Tibial nerve (tissue), 4 donors: ENCODE results near the gene CDH8. TPM values are rescaled to one million over a fixed set of nuclear protein-coding genes. Genes with fewer than 3 reads are reported as not detected.
A peak's percentile ranks its signal among the peaks of the same experiment; 100 is the strongest.
"Not testable (repeated sequence)": the region's sequence is repeated elsewhere in the genome, so short reads cannot be mapped to it uniquely, and the experiment has no call there.

Experiments
- DNase-seq, 2 donors: peaks; one replicate each; pipeline ENCODE4 v3.0.0-alpha.2; 2019; ENCODE audit warnings: low spot score in 2 of 2
- H3K27ac ChIP-seq, 4 donors: fragments of 200-600 bp; sonication (generic) in 3 of 4; one replicate each; pipeline ENCODE4 v1.5.1; 2017 to 2019; ENCODE audit warnings: mild to moderate bottlenecking in 1 of 4
- H3K27me3 ChIP-seq, 2 donors: fragments of 200-600 bp; sonication (generic) in 1 of 2; one replicate each; pipeline versions ENCODE4 v1.5.1 to v1.6.0; 2017 to 2019
- H3K36me3 ChIP-seq, 3 donors: fragments of 200-600 bp; sonication (generic); one replicate each; pipeline ENCODE4 v1.5.1; 2018 to 2019
- H3K4me1 ChIP-seq, 4 donors: fragments of 200-600 bp; sonication (generic) in 3 of 4; one replicate each; pipeline ENCODE4 v1.5.1; 2017 to 2019
- H3K4me3 ChIP-seq, 4 donors: fragments of 200-600 bp; sonication (generic) in 3 of 4; one replicate each; pipeline ENCODE4 v1.5.1; 2017 to 2019; ENCODE audit warnings: mild to moderate bottlenecking in 1 of 4, moderate library complexity in 1 of 4
- H3K9me3 ChIP-seq, 4 donors: fragments of 200-600 bp; sonication (generic) in 3 of 4; one replicate each; pipeline ENCODE4 v1.5.1; 2017 to 2019
- CTCF ChIP-seq, 5 experiments: fragments of 200-600 bp in 3 of 5; fragments of 450-650 bp in 2 of 5; sonication (generic) in 3 of 5; IDR thresholded peaks; one replicate each; pipeline ENCODE4 v1.5.1; 2016 to 2019; ENCODE audit warnings: antibody characterized with exemption in 5 of 5, mild to moderate bottlenecking in 3 of 5, moderate library complexity in 2 of 5
- EP300 ChIP-seq, 2 donors: sonication (generic); formaldehyde crosslinking; IDR thresholded peaks; one replicate each; pipeline ENCODE4 v1.6.1; 2017; ENCODE audit warnings: antibody characterized with exemption in 2 of 2, mild to moderate bottlenecking in 1 of 2
- POLR2A ChIP-seq, 2 donors: fragments of 450-650 bp; IDR thresholded peaks; one replicate each; pipeline ENCODE4 v1.6.1; 2017; ENCODE audit warnings: antibody characterized with exemption in 2 of 2, mild to moderate bottlenecking in 2 of 2, moderate library complexity in 2 of 2
- WGBS, 2 donors: methylation state at CpG; one replicate each; pipeline ENCODE4 v1.1.5; 2018; 5-methylcytosine and 5-hydroxymethylcytosine counted together
- total RNA-seq, 4 donors: library from RNA; depleted of rRNA; stranded (reverse); fragments of >200 nt; gene quantifications; one replicate each; pipeline ENCODE4 v1.1.0, GENCODE V29; 2016

CDH8 gene
- total RNA-seq, 4 donors from 2014 or later = 0.22 TPM; not detected in 3

DNA sequence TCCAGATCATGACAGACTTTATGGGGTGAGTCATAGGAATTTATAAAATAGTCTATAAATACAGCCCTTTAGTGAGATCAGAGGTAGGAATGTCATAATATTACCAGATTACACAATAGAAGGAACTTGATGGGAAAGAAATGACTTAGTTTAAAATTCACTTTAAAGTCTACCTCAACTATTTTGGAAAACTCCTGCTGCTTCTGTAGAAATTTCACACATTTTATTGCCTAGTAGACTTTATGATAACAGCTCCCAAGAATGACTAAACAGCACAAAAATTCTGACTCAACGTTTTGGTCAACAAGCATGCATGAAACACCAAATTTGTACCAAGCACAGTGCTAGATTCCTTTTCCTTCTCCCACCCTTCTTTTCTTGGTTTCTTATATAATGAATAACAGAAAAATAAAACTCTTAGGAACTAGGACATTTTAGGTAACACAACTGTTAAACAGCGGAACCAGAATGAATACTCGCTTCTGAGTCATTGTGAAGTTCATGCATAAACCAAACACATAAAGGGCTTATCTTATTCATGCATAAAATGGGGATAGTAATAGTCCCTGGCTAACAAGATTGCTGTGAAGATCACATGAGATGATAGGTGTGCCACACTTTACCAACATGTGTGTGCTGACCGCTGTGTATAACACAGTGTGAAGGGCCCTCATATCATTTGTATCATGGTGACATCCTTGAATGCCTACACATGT is 243.9 kb downstream of the CDH8 start:
- Histone ChIP-seq H3K36me3 (no peaks in the 10 kb centered on the region), H3K27ac (peak overlapping the region in 1 of 4 donors; percentile 36), H3K4me3 (no peak overlapping the region), H3K4me1 (no peaks in the 10 kb centered on the region), H3K27me3 (no peaks in the 10 kb centered on the region), H3K9me3 (no peaks in the 10 kb centered on the region)
- no peak for DNase-seq
- TF ChIP-seq CTCF (IDR thresholded peaks at IDR 0.05) = no peak
- no peak for TF ChIP-seq POLR2A (IDR thresholded peaks at IDR 0.05)
- no peak for TF ChIP-seq EP300 (IDR thresholded peaks at IDR 0.05)
- WGBS, 2 donors = 74% methylated on average over 4 of the region's 4 CpGs

DNA sequence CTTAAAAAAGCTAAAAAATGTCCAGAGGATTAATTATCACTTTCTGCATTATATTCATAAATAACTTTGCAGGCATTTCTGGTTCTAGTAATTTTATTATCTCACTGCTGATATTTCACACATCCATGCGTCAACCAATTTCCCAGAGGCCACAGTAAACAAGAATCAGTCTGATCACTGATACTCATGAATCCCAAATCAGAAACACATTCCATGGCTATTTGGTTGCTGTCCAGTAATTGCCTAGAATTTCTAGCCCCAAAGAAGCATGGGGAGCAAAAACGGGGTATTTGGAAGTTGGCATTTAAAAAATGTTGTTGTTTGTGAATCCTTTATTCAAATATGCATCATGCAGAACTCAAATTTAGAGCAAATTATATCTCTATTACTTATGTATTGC is 244.8 kb downstream of the CDH8 start:
- Histone ChIP-seq H3K4me1 (no peaks in the 10 kb centered on the region), H3K27me3 (no peaks in the 10 kb centered on the region), H3K36me3 (no peaks in the 10 kb centered on the region), H3K4me3 (no peak overlapping the region), H3K27ac (peak overlapping the region in 1 of 4 donors; percentile 36), H3K9me3 (no peaks in the 10 kb centered on the region)
- no peak for DNase-seq
- 30 to 31% methylated on average over 2 of the region's 2 CpGs for WGBS, 2 donors
- no peak for TF ChIP-seq EP300 (IDR thresholded peaks at IDR 0.05)
- TF ChIP-seq CTCF (IDR thresholded peaks at IDR 0.05) = no peak
- TF ChIP-seq POLR2A (IDR thresholded peaks at IDR 0.05) = no peak

DNA sequence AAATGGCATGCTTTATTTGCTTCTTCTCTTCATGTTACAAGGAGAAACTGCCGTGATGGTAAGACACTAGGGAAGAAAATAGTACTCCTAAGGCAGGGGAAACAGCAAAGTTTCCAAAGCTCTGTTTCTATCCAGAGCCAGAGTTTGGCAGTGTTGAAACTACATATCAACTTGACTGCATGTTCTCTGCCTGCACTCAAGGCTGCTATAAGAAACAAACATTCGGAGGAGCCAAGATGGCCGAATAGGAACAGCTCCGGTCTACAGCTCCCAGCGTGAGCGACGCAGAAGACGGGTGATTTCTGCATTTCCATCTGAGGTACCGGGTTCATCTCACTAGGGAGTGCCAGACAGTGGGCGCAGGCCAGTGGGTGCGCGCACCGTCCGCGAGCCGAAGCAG is 254.4 kb downstream of the CDH8 start:
- DNase-seq, H3K4me3 ChIP-seq, H3K4me1 ChIP-seq, H3K9me3 ChIP-seq, H3K27me3 ChIP-seq, H3K27ac ChIP-seq, H3K36me3 ChIP-seq: not testable (repeated sequence)
- 93 to 95% methylated on average over 16 of the region's 16 CpGs for WGBS, 2 donors

DNA sequence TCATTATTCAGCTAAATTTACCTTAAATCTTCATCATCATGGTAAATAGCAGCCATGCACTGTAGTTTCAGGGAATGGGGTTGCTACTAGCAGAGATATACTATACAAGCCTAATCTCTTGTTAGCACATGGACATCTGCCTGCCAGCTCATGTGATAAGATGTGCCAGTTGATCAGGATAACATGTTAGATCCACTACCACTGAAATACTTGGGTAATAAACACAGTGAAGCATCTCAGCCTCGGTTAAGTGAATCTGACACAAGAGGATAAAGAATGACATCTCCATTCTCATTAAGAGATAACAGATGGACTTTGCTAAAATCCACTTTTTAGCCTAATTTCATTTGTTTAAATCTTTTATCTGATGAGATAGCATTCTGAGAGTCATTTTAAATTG is 256.1 kb downstream of the CDH8 start:
- H3K36me3 ChIP-seq = no peaks in the 10 kb centered on the region
- H3K9me3 ChIP-seq = no peaks in the 10 kb centered on the region
- DNase-seq = no peak
- no peaks in the 10 kb centered on the region for H3K4me1 ChIP-seq
- no peak overlapping the region for H3K27ac ChIP-seq
- TF ChIP-seq CTCF (IDR thresholded peaks at IDR 0.05) (no peak), EP300 (IDR thresholded peaks at IDR 0.05) (no peak), POLR2A (IDR thresholded peaks at IDR 0.05) (no peak)
- no peak overlapping the region for H3K4me3 ChIP-seq
- WGBS, 2 donors = 55 to 65% methylated on average over 1 of the region's 1 CpG
- H3K27me3 ChIP-seq = no peaks in the 10 kb centered on the region

DNA sequence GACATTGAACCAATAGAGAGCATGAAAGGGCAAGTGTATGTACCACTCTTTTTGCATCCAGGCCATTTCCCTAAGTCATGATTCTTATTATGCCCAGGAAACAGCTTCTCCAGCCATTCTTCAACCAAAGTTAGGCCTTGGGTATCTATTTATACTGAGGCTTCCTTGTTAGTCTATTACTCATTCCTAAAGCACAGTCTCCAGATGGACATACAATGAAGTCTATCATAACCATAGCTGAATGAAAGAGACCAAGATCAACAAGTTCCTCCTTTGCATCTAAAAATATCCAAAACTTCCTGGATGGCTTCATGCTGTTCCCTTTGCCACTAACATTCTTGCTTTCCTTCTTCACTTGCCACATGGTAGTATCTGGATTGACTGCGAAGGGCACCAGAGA is 265.9 kb downstream of the CDH8 start:
- TF ChIP-seq EP300 (IDR thresholded peaks at IDR 0.05) (no peak), CTCF (IDR thresholded peaks at IDR 0.05) (no peak), POLR2A (IDR thresholded peaks at IDR 0.05) (no peak)
- no peaks in the 10 kb centered on the region for H3K36me3 ChIP-seq
- H3K4me3 ChIP-seq = no peak overlapping the region
- no peaks in the 10 kb centered on the region for H3K27me3 ChIP-seq
- DNase-seq = no peak
- H3K27ac ChIP-seq = no peak overlapping the region
- no peaks in the 10 kb centered on the region for H3K4me1 ChIP-seq
- H3K9me3 ChIP-seq = no peaks in the 10 kb centered on the region
- 68 to 69% methylated on average over 1 of the region's 1 CpG for WGBS, 2 donors

DNA sequence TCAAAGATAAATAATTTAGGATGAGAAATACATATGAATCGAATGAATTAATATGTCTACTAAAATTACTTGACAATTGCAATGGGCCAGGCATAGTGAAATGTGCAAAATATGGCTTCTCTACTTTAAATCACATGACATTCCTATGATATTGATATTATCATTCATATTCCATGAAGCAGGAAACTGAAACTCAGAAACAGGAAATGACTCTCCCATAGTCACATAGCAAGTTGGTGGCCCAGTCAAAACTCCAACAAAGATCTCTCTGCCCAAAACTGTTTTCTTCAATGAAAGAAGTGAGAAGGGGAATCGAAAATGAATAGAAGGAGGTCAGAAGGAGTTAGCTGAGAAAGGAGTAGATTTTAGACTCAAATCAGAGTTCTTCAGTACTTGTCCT is 272.2 kb downstream of the CDH8 start:
- H3K4me3 ChIP-seq = no peak overlapping the region
- H3K36me3 ChIP-seq = no peaks in the 10 kb centered on the region
- 81 to 82% methylated on average over 2 of the region's 2 CpGs for WGBS, 2 donors
- no peaks in the 10 kb centered on the region for H3K27me3 ChIP-seq
- TF ChIP-seq POLR2A (IDR thresholded peaks at IDR 0.05) = no peak
- no peak for TF ChIP-seq EP300 (IDR thresholded peaks at IDR 0.05)
- TF ChIP-seq CTCF (IDR thresholded peaks at IDR 0.05) = no peak
- H3K4me1 ChIP-seq = no peaks in the 10 kb centered on the region
- no peak for DNase-seq
- H3K27ac ChIP-seq = no peak overlapping the region
- H3K9me3 ChIP-seq = no peaks in the 10 kb centered on the region
